ENCODE results near the gene PDE1A.
"Not testable (repeated sequence)": the region's sequence is repeated elsewhere in the genome, so short reads cannot be mapped to it uniquely, and the experiment has no call there.

Gene PDE1A

DNA sequence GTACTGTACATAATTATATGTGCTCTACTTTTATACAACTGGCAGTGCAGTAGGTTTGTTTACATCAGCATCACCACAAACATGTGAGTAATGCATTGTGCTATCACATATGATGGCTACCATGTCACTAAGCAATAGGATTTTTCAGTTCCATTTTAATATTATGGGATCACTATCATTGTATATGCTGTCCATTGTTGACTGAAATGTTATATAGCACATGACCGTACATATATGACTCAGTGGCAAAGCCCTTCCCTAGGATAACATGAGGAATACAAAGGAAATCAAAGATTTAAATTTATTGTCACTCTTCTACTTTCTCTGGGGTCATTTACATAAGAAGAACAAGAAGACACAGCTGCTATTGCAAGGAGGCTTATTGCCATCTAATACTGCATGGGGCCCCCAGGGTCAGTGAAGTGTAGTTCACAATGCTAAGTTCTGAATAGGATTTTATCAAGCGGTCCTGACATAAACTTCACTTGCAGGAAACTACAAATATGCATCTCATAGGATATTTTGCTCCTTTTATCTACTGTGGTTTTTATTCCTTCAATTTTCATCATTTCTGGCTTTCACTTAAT, 21.8 kb downstream of the PDE1A start:
- DNase-seq = no peak

DNA sequence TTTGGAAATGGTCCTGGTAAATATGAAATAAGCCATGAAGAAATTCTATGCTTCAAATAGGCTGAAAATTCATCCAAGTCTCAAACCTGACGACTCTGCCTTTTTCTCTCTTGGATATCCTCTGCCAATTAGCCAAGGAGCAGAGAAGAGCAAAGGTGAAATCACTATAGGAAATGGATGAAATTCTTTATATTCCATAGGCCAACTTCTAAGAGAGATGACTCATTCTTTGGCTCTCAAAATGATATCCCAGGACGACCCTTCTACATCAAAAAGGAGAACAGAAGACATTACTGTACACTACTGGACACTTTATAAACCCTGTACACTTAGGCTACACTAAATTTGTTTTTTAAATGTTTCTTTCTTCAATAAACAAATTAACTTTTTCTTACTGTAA, 22.7 kb downstream of the PDE1A start:
- no peak for DNase-seq

DNA sequence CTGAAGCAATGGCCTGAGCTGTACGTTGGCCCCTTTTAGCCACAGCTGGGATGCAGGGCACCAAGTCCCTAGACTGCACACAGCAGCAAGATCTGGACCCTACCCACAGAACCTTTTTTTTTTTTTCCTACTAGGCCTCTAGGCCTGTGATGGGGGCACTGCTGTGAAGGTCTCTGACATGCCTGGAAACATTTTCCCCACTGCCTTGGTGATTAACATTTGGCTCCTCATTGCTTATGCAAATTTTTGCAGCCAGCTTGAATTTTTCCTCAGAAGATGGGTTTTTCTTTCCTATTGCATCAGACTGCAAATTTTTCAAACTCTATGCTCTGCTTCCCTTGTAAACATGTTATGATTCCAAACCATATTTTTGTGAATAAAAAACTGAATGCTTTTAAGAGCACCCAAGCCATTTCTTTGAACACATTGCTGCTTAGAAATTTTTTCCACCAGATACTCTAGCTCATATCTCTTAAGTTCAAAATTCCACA, 33.5 kb downstream of the PDE1A start:
- DNase-seq = no peak

DNA sequence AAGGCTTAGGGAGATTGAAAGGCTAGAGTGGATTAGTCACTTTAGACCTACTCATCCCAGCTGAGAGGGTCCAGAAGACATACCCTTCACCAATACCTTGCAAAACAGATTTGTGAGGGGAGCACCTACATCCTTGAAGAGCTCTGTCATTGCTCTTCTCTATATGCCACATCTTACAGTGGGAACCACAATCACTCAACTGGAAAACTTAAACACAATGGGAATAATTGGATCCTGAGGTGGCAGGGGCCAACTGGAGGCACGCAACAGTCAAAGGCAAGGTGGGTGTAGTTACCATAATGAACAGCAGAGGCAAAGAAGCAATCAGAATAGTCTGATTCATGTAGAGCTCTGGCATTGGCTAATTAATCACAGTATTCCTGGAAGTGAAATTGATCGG, 35.4 kb downstream of the PDE1A start:
- no peak for DNase-seq

DNA sequence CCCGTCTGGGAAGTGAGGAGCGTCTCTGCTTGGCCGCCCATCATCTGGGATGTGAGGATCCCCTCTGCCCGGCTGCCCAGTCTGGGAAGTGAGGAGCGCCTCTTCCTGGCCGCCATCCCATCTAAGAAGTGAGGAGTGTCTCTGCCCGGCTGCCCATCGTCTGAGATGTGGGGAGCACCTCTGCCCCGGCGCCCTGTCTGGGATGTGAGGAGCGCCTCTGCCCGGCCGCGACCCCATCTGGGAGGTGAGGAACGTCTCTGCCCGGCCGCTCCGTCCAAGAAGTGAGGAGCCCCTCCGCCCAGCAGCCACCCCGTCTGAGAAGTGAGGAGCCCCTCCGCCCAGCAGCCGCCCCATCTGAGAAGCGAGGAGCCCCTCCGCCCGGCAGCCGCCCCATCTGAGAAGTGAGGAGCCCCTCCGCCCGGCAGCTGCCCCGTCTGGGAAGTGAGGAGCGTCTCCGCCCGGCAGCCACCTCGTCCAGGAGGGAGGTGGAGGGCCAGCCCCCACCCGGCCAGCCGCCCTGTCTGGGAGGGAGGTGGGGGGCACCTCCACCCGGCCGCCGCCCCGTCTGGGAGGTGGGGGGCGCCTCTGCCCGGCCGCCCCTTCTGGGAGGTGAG, 40.5 kb downstream of the PDE1A start:
- DNase-seq = not testable (repeated sequence)

DNA sequence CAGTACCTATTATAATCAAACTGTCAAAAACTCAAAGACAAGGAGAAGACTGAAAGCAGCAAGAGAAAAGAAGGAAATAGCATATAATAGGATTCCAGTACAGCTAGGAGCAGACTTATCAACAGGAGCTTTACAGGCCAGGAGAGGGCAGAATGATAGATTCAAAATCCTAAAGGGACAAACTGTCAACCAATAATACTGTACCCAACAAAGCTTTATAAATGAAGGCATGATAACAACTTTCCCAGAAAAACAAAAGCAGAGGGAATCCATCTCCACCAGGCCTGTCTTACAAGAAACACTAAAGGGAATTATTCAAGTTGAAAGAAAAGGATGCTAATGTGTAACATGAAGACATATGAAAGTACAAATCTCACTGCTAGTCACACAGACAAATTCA, 42.0 kb downstream of the PDE1A start:
- no peak for DNase-seq

DNA sequence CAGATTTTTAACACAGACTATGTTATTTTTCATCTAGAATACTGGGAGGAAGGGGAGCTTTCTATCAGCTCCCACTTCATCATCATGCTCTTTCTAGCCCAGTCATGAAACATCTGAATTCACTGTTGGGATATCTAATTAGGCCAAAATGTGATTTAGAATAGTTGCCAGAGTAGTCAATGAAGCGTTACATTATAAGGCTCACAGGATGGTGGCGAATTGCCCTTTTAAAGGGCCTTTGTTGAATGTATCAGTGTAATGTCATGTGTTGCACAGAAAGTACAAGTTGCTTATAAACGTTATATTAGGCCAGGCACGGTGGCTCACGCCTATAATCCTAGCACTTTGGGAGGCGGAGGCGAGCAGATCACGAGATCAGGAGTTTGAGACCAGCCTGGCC, 45.6 kb downstream of the PDE1A start:
- no peak for DNase-seq

DNA sequence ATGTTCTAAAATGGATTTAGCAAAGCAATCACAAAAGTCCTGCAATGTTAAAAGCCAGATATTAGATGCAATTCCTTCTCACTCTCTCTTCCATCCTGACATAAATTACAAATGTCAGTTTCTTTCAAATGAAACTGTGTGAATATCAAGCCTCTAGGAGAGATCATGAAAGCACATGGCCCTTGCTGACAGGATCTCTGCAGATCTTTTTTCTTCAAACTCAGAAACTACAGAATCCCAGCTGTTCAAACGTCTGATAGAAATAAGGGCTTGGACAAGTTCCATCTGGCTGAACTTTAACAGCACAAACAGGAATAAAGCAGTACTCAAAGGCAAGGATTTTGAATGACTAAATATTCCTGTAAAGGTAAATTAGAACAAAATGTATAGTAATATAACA, 47.6 kb downstream of the PDE1A start:
- no peak for DNase-seq

DNA sequence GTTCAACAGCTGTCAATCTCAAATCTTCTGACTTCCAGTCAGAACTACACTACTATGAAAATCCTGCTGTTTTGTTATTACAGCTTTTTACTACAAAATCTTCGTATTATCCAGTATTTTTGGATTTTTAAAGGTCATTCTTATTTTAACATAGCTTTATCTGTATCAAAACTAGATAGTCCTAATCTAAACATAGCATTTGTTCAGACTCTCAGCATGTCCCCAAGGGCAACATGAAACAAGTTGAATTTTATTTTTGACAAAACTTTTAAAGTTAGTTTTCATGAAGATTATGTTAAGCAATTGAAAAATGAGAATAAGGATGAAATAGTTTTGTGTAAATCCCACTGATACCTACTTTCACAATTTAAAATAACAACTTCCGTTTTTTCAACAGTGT, 48.1 kb downstream of the PDE1A start:
- no peak for DNase-seq

DNA sequence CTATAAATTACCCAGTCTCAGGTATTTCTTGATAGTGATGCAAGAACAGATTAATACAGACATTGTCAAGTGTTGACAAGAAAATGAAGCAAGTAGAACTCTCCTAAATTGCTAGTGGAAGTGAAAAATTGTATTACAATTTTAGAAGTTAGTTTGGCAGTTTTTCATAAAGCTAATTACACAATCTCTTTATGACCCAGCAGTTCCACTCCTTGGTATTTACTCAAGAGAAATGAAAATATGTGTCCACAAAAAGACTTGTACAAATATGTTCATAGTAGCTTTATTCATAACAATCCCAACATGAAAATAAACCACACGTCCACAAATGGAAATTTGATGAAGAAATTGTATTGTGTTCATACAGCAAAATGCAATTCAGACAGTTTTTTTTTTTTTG, 49.4 kb downstream of the PDE1A start:
- no peak for DNase-seq

DNA sequence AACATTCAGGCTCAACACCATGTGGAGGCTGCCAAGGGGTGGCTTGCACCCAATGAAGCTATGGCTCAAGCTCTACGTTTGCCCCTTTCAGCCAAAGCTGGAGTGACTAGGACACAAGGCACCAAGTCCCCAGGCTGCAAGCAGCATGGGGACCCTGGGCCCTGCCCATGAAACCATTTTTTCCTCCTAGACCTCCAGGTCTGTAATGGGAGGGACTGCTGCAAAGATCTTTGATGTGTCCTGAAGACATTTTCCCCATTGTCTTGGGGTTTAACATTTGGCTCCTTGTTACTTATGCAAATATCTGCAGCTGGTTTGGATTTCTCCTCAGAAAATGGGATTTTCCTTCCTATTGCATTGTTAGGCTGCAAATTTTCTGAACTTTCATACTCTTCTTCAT, 51.0 kb downstream of the PDE1A start:
- no peak for DNase-seq

DNA sequence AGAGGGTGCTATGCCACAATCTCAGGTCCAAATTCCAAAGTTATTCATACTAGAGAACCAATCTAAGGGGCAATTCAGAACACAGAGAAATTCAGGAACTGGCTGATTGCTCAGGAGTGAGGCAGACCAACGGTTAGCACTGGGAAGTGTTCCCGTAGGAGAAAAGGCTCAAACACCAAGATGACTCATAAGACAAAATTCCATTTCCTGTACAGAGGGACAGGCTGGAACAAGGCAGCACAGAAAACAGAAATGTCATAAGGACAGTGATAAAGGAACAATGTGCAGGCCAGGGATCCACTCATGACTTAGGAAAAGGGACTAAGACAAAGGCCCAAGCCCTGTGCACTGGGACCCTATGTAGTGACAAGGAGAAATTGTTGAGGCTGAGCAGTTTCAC, 54.2 kb downstream of the PDE1A start:
- DNase-seq = no peak

DNA sequence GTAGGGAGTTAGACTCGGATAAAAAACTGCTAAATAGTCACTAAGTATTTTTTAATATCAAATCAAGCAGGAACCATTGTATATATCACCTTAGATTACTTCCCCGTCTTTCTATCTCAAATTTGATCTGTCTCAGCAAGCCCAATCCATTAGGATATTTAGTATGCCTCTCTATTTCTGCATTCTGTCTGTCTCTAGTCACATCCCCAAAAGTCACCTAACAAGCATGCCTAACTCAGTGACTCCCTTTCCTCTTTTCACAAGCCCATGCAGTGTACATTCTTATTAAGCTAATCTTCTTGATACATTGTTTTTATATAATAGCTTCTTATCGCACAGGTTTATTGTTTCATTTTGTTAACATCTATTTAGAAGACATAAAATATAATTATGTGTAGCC, 57.8 kb downstream of the PDE1A start:
- no peak for DNase-seq

DNA sequence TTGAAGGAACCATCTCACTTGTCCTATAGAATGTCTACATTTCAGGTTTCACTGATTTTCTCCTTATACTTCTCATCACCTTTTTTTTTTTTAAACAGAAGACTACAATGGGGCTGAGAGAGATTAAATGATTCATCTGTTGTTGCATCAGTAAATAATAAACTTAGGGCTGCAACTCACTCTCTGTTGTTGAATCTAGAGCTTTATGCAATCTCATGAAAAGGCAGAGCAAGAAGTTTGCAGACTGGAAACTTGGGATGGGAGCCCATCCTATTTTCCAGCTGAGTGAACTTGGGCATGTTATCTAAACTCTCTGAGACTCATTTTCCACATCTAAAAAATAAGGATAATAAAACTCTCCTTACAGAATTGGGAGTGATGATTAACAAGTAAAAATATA, 58.4 kb downstream of the PDE1A start:
- no peak for DNase-seq

DNA sequence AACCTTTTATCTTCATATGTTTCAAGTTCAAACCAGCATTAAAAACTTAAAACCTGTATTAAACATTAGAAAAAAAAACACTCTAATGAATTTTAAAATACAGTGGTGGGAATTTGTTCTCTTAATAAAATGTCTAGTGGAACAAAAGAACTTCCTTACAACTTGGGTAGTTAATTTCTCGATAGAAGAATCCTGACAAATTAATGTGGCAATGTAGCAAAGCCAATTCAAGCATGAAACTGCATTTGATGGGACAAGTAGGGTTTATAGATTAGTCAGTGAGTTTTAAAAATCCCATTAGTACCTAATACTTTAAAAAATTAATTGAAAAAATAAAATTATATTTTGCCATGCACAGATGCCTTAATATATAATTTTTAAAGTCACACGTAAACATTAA, 59.4 kb downstream of the PDE1A start:
- DNase-seq = no peak

DNA sequence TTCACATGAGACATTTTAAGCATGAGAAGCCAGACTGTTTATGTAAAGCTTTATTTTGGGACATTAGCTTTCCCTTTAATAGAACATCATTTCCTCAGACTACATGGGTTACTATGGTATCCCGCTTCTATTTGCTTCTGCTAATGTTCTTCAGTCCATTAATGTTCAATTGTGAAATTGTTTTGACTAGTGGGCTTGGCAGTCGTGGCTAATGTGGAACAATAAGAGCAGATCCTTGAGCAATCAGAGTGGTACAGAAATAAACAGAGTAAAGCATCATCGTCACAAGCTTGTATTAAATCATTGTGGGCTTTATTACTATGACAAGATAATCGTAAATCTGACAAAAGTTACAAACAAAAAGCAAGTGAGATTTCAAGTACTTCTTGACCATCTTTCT, 60.2 kb downstream of the PDE1A start:
- DNase-seq = no peak

DNA sequence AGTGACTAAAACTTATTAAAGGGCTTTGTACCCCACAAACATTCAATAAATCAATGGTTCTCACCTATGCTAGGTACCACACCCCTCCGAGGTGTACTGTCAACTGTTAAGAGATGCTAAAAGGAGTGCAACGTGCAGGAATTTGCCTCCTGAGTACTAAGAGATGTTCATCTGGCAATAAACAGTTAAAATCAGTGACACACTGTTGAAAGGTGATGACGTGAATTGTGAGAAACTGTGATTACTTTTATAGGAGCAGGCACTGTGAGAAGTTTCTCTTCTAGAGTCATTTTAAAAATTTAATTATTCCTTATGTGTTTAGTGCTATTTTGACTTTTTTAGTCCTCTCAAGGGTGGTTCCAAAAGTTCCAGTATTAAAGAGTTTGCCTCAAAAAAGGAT, 61.0 kb downstream of the PDE1A start:
- no peak for DNase-seq

DNA sequence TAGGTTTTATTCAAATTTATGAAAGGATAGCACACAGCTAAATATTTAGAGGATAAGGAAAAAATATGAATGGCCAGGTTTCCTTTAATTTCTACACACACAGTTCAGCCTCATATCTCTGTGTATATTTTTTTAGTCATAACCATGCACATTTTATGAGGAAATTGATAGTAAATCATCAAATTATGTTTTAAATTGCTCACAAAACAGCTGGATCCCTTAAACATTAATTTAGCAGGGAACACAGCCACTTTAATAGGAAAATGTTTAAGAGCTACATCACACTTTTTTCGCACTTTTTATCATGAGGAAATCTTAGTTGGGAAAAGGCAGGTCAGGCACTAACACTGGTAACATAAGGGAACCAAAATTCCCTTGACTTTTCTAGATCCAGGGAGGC, 65.4 kb downstream of the PDE1A start:
- DNase-seq = no peak

DNA sequence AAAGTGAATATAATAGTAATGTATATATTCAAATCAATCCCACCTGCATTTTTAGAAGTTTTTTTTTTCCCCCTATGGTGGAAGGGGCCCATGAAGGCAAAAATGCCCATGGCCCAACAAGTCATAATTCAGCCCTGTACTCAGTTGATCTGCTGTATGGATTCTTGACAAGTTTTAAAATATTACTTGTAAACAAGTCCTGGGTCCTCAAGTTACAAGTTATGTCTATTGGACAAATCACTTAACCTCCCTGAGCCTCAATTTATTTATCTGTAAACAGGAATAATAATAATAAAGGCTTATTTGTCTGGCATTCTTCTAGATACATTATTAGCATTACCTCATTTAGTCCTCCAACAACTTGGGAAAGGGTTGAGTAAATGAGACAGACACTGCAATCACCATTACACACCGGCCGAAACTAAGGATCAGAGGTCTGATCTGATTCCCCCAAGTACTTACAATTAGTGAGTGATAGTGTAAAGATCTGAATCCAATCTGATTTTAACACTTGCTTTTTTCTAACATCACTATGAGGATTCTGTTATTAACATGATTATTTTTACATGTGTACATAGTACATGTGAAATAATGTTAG, 66.1 kb downstream of the PDE1A start:
- DNase-seq = no peak

DNA sequence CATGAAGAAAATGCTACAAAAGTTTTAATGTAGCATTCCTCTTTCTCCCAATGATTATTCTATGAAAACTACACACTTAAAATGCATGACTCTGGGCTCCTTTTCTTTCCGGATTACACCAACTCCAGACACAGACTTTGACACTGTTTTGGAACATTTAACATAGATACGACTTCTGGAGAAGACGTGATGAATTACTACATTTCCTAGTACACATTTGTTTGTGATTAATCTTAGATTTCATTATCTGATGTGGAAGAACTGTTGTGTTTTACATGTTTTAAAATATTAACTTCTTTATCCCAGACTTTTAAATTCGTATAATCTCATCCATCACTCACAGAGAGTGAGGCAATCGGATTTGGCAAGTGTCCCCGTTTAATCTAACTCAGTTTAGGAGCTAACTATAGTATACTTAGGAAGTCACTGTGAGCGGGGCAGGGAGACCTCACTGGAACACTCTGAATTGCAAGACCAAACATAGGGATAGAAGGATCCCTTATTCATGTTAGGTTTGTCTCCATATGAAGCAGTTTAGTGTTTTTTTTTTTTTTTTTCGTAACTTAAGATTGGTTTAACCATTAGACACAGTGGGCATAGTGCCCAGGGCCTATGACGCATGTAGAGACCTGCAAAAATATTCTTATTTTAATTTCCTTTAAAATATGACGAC, 66.7 kb downstream of the PDE1A start:
- no peak for DNase-seq

DNA sequence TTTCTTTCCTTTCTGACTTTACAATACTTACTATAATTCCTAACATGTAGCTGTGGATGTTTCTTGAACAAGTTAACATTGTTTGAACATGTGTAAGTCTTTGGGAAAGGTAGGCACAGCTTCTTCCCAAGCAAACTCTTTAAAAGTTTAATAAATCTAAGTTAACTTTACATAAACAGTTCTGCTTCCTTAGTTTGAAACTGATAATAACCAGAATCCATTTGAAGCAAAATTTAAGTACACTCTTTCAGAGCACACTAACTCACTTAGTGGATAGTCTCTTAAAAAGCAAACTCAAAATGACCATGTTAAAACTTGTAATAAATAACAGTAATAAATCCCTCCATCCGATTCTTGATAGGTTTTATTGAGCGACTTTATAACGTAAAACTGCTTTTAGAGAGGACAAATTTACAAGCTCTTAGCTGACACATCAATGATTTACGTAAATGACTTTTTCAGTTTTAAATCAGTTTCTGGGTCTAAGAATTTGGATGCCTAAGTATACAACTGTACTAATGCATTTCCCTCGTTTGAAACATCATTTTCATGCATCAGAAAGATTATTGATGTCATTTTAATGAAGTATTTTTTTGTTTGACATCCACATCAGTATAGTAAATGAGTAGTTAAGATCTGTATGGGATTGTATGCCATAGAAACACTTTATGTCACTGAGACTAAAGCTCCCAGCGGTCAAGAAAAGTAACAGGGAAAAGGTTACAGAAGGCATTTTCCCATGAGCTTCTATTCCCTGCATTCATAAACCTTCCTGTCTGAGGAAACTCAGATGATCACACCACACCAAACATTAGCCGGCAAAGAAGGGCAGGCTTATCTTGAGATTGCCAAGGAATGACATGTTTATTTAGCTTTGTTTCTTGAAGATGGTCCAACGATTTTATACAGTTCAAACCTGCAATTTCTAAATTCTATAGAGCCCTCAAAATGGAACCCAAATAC, 67.5 kb downstream of the PDE1A start:
- DNase-seq = no peak

DNA sequence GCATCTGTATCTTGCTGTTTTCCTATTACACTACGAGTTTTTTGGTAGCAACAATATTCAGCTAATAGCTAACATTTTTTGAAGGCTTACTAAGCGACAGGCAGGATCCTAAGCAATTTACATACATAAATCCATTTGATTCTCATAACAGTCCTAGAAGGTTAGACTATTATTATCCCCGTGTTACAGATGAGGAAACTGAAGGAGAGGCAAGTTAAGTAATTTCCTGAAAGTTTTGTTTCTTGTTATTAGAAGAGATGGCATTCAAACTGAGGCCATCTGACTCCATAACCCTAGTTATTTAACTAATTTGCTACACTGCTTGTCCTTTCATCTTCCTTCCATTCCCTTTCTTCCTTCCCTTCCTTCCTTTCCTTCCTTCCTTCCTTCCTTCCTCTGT, 68.2 kb downstream of the PDE1A start:
- no peak for DNase-seq

DNA sequence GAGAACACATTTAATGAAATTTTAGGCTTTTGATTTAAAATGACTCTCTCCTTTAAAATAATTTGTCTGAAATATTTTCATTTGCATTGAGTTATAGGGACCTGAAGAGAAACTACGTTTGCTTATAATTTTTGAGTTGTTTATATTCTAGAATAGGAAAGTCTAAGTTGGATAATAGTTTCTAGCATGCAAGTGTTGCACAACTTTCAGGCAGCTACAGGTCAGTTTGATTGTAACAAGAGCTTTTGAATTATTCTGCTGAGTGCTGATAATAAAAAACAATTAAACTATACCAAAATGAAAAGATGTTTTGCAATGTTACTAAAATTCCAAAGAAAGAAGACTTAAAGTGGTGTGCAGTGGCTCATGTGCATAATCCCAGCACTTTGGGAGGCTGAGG, 71.0 kb downstream of the PDE1A start:
- DNase-seq = no peak
